GM23248 (cell line): ENCODE results near the gene UBXN6.

Source experiments
- EZH2 ChIP-seq: fragments of 200-600 bp; sonication (generic); IDR thresholded peaks from 2 replicates; pipeline ENCODE4 v1.6.1; 2018; ENCODE audit warnings: antibody characterized with exemption, mild to moderate bottlenecking; ENCODE audit not compliant: insufficient read depth, poor library complexity, severe bottlenecking
- EZH2phosphoT487 ChIP-seq: fragments of 200-600 bp; sonication (generic); IDR thresholded peaks from 2 replicates; pipeline ENCODE4 v1.6.1; 2018; ENCODE audit warnings: antibody characterized with exemption, moderate library complexity, mild to moderate bottlenecking, low read depth; ENCODE audit not compliant: insufficient read depth

DNA sequence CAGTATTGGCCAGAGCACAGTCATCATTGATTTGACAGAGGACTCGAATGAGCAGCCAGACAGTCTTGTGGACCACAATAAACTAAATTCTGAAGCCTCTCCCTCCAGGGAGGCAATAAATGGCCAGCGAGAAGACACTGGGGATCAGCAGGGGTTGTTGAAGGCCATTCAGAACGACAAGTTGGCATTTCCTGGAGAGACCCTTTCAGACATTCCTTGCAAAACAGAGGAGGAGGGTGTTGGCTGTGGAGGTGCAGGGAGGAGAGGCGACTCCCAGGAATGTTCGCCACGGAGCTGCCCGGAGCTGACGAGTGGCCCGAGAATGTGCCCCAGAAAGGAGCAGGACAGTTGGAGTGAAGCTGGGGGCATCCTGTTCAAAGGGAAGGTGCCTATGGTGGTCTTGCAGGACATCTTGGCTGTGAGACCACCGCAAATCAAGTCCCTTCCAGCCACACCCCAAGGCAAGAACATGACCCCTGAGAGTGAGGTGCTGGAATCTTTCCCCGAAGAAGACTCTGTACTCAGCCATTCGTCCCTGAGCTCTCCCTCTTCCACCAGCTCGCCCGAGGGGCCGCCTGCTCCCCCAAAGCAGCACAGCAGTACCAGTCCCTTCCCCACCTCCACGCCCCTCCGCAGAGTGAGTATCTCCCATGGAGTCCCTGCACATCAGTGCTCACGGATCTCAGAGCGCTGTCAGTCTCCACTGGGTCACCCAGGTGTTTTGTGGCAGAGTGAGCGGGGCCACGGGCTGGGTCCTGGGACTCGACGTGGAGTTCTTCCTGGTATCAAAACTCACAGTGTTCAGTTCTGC, 48.3 kb downstream of the UBXN6 start:
- TF ChIP-seq EZH2 (no peak), EZH2phosphoT487 (no peak)
